HL-60 (cell line): ENCODE data around the gene TEX22.

Experiments
- DNase-seq, 2 experiments: peaks; one replicate each; pipeline ENCODE4 v3.0.0-alpha.2; 2010 to 2020; ENCODE audit warnings: low read depth in 1 of 2, low spot score in 1 of 2
- H3K27ac ChIP-seq: fragments of 250-450 bp; sonication (Bioruptor Pico); replicated peaks from 2 replicates; pipeline ENCODE4 v1.5.1; 2020; ENCODE audit warnings: mild to moderate bottlenecking, moderate library complexity
- H3K27me3 ChIP-seq: fragments of 250-450 bp; sonication (Bioruptor Pico); 2 replicates; pipeline ENCODE4 v1.5.1; 2021; ENCODE audit warnings: mild to moderate bottlenecking, moderate library complexity; ENCODE audit not compliant: insufficient read depth, poor library complexity, severe bottlenecking
- H3K4me3 ChIP-seq: replicated peaks from 2 replicates; pipeline ENCODE4 v1.5.1; 2011; ENCODE audit warnings: mild to moderate bottlenecking, control low read depth, low read length; ENCODE audit not compliant: insufficient read depth
- GABPA ChIP-seq: IDR thresholded peaks from 2 replicates; pipeline ENCODE4 v1.6.1; 2012; ENCODE audit warnings: low read depth
- POLR2AphosphoS5 ChIP-seq: IDR thresholded peaks from 2 replicates; pipeline ENCODE4 v1.6.1; 2012; ENCODE audit warnings: low read depth
- SPI1 ChIP-seq: IDR thresholded peaks from 2 replicates; pipeline ENCODE4 v1.6.1; 2012; ENCODE audit warnings: low read depth, mild to moderate bottlenecking, borderline replicate concordance
- TF ChIP-seq, protein P1 (sequence below): IDR thresholded peaks from one replicate; pipeline ENCODE4 v1.5.1; 2011; ENCODE audit warnings: low read length, control low read depth, inconsistent platforms; ENCODE audit not compliant: insufficient read depth
- TF ChIP-seq, protein P2 (sequence below): IDR thresholded peaks from 2 replicates; pipeline ENCODE4 v1.6.1; 2012; ENCODE audit warnings: low read depth; ENCODE audit not compliant: insufficient replicate concordance

TEX22 gene

DNA sequence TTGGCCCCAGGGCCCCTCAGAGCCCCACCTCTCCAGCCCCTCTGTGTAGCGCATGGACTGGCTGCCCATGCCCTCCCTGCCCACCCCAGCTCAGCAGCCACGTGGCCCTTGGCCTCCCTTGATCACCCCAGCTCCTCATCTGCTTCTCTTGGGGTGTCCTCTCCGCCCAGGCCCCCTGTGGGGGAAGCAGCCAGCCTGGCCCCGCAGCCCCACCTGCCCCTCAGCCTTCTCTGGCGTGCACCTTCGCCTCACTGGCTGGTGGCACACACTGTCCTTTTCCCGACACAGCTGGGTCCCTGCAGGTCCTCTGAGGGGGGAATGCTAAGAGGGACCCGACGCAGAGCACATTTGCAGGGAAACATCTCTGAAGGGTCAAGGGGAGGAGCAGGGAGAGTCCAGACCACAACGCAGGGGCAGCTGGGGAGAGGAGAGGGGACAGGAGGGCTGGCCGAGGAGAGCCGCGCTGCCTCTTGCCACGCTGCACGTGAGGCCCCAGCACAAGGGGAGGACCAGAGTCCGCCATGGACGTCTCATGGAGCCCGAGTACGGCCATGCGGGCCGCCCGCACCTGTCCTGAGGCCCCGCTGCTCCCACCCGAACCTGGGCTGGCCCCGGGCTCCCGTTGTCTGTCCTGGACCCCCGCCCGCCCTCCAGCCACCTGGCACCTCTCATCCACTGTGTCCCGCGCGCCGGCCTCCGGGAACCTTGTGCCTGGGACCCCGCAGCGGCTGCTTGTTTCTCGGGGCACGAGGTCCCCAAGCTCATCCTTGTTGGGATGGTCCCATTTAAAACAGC, 47.7 kb upstream of the TEX22 start:
- no peaks in the 10 kb centered on the region for H3K27me3 ChIP-seq
- no peak for TF ChIP-seq POLR2AphosphoS5
- TF ChIP-seq, protein P1, sequence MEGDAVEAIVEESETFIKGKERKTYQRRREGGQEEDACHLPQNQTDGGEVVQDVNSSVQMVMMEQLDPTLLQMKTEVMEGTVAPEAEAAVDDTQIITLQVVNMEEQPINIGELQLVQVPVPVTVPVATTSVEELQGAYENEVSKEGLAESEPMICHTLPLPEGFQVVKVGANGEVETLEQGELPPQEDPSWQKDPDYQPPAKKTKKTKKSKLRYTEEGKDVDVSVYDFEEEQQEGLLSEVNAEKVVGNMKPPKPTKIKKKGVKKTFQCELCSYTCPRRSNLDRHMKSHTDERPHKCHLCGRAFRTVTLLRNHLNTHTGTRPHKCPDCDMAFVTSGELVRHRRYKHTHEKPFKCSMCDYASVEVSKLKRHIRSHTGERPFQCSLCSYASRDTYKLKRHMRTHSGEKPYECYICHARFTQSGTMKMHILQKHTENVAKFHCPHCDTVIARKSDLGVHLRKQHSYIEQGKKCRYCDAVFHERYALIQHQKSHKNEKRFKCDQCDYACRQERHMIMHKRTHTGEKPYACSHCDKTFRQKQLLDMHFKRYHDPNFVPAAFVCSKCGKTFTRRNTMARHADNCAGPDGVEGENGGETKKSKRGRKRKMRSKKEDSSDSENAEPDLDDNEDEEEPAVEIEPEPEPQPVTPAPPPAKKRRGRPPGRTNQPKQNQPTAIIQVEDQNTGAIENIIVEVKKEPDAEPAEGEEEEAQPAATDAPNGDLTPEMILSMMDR, result no peak
- TF ChIP-seq SPI1, result no peak
- TF ChIP-seq, protein P2, sequence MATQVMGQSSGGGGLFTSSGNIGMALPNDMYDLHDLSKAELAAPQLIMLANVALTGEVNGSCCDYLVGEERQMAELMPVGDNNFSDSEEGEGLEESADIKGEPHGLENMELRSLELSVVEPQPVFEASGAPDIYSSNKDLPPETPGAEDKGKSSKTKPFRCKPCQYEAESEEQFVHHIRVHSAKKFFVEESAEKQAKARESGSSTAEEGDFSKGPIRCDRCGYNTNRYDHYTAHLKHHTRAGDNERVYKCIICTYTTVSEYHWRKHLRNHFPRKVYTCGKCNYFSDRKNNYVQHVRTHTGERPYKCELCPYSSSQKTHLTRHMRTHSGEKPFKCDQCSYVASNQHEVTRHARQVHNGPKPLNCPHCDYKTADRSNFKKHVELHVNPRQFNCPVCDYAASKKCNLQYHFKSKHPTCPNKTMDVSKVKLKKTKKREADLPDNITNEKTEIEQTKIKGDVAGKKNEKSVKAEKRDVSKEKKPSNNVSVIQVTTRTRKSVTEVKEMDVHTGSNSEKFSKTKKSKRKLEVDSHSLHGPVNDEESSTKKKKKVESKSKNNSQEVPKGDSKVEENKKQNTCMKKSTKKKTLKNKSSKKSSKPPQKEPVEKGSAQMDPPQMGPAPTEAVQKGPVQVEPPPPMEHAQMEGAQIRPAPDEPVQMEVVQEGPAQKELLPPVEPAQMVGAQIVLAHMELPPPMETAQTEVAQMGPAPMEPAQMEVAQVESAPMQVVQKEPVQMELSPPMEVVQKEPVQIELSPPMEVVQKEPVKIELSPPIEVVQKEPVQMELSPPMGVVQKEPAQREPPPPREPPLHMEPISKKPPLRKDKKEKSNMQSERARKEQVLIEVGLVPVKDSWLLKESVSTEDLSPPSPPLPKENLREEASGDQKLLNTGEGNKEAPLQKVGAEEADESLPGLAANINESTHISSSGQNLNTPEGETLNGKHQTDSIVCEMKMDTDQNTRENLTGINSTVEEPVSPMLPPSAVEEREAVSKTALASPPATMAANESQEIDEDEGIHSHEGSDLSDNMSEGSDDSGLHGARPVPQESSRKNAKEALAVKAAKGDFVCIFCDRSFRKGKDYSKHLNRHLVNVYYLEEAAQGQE, result no peak
- TF ChIP-seq GABPA, result no peak
- no peak overlapping the region for H3K27ac ChIP-seq
- H3K4me3 ChIP-seq, result no peak overlapping the region
- no peak for DNase-seq

DNA sequence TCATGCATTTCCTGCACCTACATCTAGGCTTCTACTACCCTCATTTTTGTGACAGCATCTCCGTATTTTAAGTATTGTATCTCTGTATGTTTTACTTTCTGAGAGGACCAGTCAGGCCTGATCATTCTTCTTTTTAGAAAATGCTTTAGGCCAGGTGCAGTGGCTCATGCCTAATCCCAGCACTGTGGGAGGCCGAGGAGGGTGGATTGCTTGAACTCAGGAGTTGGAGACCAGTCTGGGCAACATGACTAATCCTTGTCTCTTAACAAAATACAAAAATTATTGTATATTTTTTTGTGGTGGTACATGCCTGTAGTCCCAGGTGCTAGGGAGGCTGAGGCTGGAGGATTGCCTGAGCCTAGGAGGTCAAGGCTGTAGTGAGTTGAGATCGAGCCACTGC, 46.9 kb upstream of the TEX22 start:
- DNase-seq, result no peak
- Histone ChIP-seq H3K27ac (no peak overlapping the region), H3K4me3 (no peak overlapping the region), H3K27me3 (no peaks in the 10 kb centered on the region)
- TF ChIP-seq GABPA (no peak), POLR2AphosphoS5 (no peak), SPI1 (no peak)
- TF ChIP-seq, protein P1, result no peak
- TF ChIP-seq, protein P2, result no peak

DNA sequence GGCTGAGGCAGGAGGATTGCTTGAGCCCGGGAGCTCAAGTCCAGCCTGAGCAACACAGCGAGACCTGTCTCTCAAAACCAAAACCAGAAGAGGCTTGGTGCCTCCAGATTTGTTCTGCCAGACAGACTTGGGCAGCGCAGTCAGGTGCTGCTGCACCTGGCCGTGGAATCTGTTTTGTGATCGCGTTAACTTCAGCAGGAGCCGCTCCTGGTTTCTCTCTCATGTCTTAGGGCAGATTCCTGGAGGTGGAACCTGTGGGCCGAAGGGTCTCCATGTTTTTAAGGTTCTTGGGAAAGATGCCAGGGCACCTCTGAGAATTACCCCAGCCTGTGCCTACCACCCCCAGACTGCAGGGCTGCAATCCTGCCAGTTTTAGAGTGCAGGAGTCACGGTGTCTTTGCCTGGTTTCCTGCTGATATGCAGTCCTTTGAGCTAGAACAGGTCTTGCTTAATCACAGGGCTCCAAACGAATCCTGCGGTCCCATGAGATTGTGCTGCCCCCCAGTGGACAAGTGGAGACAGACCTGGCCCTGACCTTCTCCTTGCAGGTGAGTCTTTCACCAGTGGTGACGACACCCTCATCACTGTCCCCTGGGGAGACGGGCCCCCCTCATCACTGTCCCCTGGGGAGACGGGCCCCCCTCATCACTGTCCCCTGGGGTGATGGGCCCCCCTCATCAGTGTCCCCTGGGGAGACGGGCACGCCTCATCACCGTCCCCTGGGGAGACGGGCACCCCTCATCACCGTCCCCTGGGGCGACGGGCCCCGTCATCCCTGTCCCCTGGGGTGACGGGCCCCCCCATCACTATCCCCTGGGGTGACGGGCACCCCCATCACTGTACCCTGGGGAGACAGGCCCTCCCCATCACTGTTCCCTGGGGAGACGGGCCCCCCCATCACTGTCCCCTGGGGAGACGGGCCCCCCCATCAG, 46.2 kb upstream of the TEX22 start:
- H3K27ac ChIP-seq, result no peak overlapping the region
- H3K27me3 ChIP-seq, result no peaks in the 10 kb centered on the region
- no peak for TF ChIP-seq POLR2AphosphoS5
- TF ChIP-seq, protein P1, result peak; percentile 83
- H3K4me3 ChIP-seq, result no peak overlapping the region
- peak; percentile 71 to 93 for DNase-seq
